B cell (primary cell): Measurements from ENCODE around the gene MAP7D1. TPM values are rescaled to one million over a fixed set of nuclear protein-coding genes. Genes with fewer than 3 reads are reported as not detected.

Source experiments
- ATAC-seq: fragments of 200-7000 bp; cut with Tn5 transposase; one replicate; pipeline ENCODE4 v1.10.0; 2021; ENCODE audit warnings: low read depth, mild to moderate bottlenecking, moderate number of reproducible peaks, moderate library complexity
- CTCF ChIA-PET: fragments of 350-600 bp; sonication (Branson Sonifier 250); formaldehyde crosslinking; loops from one replicate; lab custom pipeline; 2021; ENCODE audit warnings: antibody characterized with exemption, inconsistent platforms; lab: Charles Lee
- POLR2A ChIA-PET: fragments of 350-600 bp; sonication (Branson Sonifier 250); formaldehyde crosslinking; loops from one replicate; lab custom pipeline; 2021; ENCODE audit warnings: antibody characterized with exemption; lab: Charles Lee
- DNase-seq: peaks from one replicate; pipeline ENCODE4 v3.0.0; 2013
- H2AFZ ChIP-seq: 2 replicates; pipeline ENCODE4 v1.6.1; 2012; ENCODE audit warnings: mild to moderate bottlenecking, low read depth, low read length; ENCODE audit not compliant: insufficient read depth, poor library complexity, severe bottlenecking
- H3K27ac ChIP-seq, 2 donors: 1 replicate in 1 of 2; 2 replicates in 1 of 2; pipeline ENCODE4 v1.5.1; 2012 to 2013; ENCODE audit warnings: low read length in 2 of 2, mild to moderate bottlenecking in 2 of 2, moderate library complexity in 1 of 2
- H3K27me3 ChIP-seq, 4 experiments: fragments of 200-600 bp in 1 of 4; sonication (generic) in 1 of 4; replicated peaks in 1 of 4; 1 replicate in 2 of 4; 2 replicates in 2 of 4; pipeline versions ENCODE4 v1.6.1 to v1.7.0; 2013 to 2016; ENCODE audit warnings: low read length in 3 of 4, mild to moderate bottlenecking in 2 of 4, mixed read lengths in 1 of 4, moderate library complexity in 1 of 4; ENCODE audit not compliant: insufficient read depth in 4 of 4, control insufficient read depth in 3 of 4; ENCODE audit errors: control extremely low read depth in 1 of 4
- H3K36me3 ChIP-seq, 2 experiments: replicated peaks in 1 of 2; 1 replicate in 1 of 2; 2 replicates in 1 of 2; pipeline versions ENCODE4 v1.6.1 to v1.7.1; 2013; ENCODE audit warnings: low read length in 1 of 2; ENCODE audit not compliant: insufficient read depth in 2 of 2, control insufficient read depth in 1 of 2; ENCODE audit errors: control extremely low read depth in 1 of 2, extremely low read depth in 1 of 2
- H3K4me1 ChIP-seq, 2 donors: fragments of 200-600 bp in 1 of 2; sonication (generic) in 1 of 2; 1 replicate in 1 of 2; 2 replicates in 1 of 2; pipeline versions ENCODE4 v1.5.1 to v1.6.1; 2013 to 2017; ENCODE audit warnings: low read length in 2 of 2; ENCODE audit not compliant: control insufficient read depth in 2 of 2, insufficient read depth in 2 of 2
- H3K4me2 ChIP-seq: replicated peaks from 2 replicates; pipeline ENCODE3; 2012; ENCODE audit warnings: mild to moderate bottlenecking, low read depth, low read length; ENCODE audit not compliant: poor library complexity, severe bottlenecking
- H3K4me3 ChIP-seq, 5 experiments: fragments of 200-600 bp in 1 of 5; sonication (generic) in 1 of 5; 1 replicate in 3 of 5; 2 replicates in 2 of 5; pipeline versions ENCODE4 v1.5.1 to v1.7.0; 2011 to 2016; ENCODE audit warnings: low read length in 4 of 5, mild to moderate bottlenecking in 4 of 5, low read depth in 2 of 5, control low read depth in 1 of 5, moderate library complexity in 1 of 5; ENCODE audit not compliant: insufficient read depth in 1 of 5; ENCODE audit errors: control extremely low read depth in 1 of 5, extremely low read depth in 1 of 5
- H3K79me2 ChIP-seq: fragments of 200-600 bp; sonication (generic); one replicate; pipeline ENCODE4 v1.6.0; 2016; ENCODE audit warnings: low read length; ENCODE audit not compliant: control insufficient read depth, insufficient read depth
- H3K9ac ChIP-seq: fragments of 200-600 bp; sonication (generic); 2 replicates; pipeline ENCODE4 v1.6.1; 2017; ENCODE audit warnings: mild to moderate bottlenecking, low read length, moderate library complexity
- H3K9me3 ChIP-seq, 3 donors: one replicate each; pipeline versions ENCODE4 v1.6.1 to v1.7.1; 2013; ENCODE audit warnings: low read length in 2 of 3; ENCODE audit not compliant: control insufficient read depth in 2 of 3, insufficient read depth in 1 of 3; ENCODE audit errors: control extremely low read depth in 1 of 3
- H4K20me1 ChIP-seq: 2 replicates; pipeline ENCODE4 v1.6.0; 2012; ENCODE audit warnings: mild to moderate bottlenecking, low read length; ENCODE audit not compliant: insufficient read depth, control insufficient read depth, poor library complexity, severe bottlenecking
- H3K27ac Mint-ChIP-seq: one replicate; pipeline ENCODE4 v1.8.0; 2021; ENCODE audit warnings: mixed read lengths
- H3K27me3 Mint-ChIP-seq: one replicate; pipeline ENCODE4 v1.8.0; 2021; ENCODE audit warnings: mixed read lengths
- H3K4me1 Mint-ChIP-seq: one replicate; pipeline ENCODE4 v1.8.0; 2021; ENCODE audit warnings: mixed read lengths
- H3K4me3 Mint-ChIP-seq: one replicate; pipeline ENCODE4 v1.8.0; 2021; ENCODE audit warnings: mixed read lengths
- H3K9me3 Mint-ChIP-seq: one replicate; pipeline ENCODE4 v1.8.0; 2022; ENCODE audit warnings: mixed read lengths; ENCODE audit not compliant: insufficient read depth
- EZH2 ChIP-seq: IDR thresholded peaks from 2 replicates; pipeline ENCODE4 v1.6.1; 2012; ENCODE audit warnings: borderline replicate concordance, low read depth, mild to moderate bottlenecking, moderate library complexity, low read length; ENCODE audit not compliant: insufficient read depth, poor library complexity, severe bottlenecking
- WGBS: methylation state at CpG from one replicate; pipeline ENCODE4 v1.1.5; 2013; ENCODE audit warnings: missing lambda C conversion rate; ENCODE audit not compliant: insufficient coverage; 5-methylcytosine and 5-hydroxymethylcytosine counted together
- intact Hi-C: fragments of 100-400 bp; cut with micrococcal nuclease; formaldehyde crosslinking; loops from one replicate; pipeline ENCODE4 v1.10.0; 2022
- polyA plus RNA-seq: library from polyadenylated mRNA; depleted of rRNA; stranded (reverse); fragments of >200 nt; gene quantifications from 2 replicates; pipeline ENCODE4 v1.2.3, GENCODE V29; 2012
- total RNA-seq, 2 donors: library from RNA; stranded (reverse); fragments of 120-200 nt in 1 of 2; gene quantifications; 1 replicate in 1 of 2; 2 replicates in 1 of 2; pipeline versions ENCODE4 v1.2.3 to v1.2.4, GENCODE V29; 2013 to 2022
- TF ChIP-seq, protein P1 (sequence below): fragments of 200-600 bp; IDR thresholded peaks from one replicate; pipeline ENCODE4 v1.8.0; 2022; ENCODE audit warnings: antibody characterized with exemption, mild to moderate bottlenecking

MAP7D1 gene
- total and polyA plus RNA-seq, 2 donors (not counting 1 experiment from before 2014, with no cell fraction given): 44.2 to 65.2 TPM

- WGBS: no CpG with 5 or more reads among the region's 1 CpG
- Histone ChIP-seq H4K20me1 (no peaks in the 10 kb centered on the region), H3K9me3 (no peaks in the 10 kb centered on the region), H3K27me3 (no peaks in the 10 kb centered on the region), H3K4me2 (peak overlapping the region; percentile 82), H3K4me1 (peaks cover 38 to 49% of the 10 kb centered on the region in 2 donors), H3K9ac (no peak overlapping the region), H3K4me3 (peak overlapping the region in 2 of 5 experiments; percentile 6 to 16), H3K36me3 (peaks cover 2 to 7% of the 10 kb centered on the region in 2 experiments), H3K27ac (peak overlapping the region; percentile 77 to 94), H2AFZ (peak overlapping the region; percentile 82), H3K79me2 (peaks cover 59% of the 10 kb centered on the region)
- Mint-ChIP-seq H3K4me1 (peaks cover 63% of the 10 kb centered on the region), H3K4me3 (peak overlapping the region; percentile 99), H3K9me3 (no peaks in the 10 kb centered on the region), H3K27ac (peak overlapping the region; percentile 98), H3K27me3 (no peaks in the 10 kb centered on the region)
- TF ChIP-seq, protein P1, sequence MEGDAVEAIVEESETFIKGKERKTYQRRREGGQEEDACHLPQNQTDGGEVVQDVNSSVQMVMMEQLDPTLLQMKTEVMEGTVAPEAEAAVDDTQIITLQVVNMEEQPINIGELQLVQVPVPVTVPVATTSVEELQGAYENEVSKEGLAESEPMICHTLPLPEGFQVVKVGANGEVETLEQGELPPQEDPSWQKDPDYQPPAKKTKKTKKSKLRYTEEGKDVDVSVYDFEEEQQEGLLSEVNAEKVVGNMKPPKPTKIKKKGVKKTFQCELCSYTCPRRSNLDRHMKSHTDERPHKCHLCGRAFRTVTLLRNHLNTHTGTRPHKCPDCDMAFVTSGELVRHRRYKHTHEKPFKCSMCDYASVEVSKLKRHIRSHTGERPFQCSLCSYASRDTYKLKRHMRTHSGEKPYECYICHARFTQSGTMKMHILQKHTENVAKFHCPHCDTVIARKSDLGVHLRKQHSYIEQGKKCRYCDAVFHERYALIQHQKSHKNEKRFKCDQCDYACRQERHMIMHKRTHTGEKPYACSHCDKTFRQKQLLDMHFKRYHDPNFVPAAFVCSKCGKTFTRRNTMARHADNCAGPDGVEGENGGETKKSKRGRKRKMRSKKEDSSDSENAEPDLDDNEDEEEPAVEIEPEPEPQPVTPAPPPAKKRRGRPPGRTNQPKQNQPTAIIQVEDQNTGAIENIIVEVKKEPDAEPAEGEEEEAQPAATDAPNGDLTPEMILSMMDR: no peak
- no peak for TF ChIP-seq EZH2
- intact Hi-C loops: no loop called here
- ATAC-seq (no peak), DNase-seq (no peak)
- CTCF ChIA-PET: interaction anchor here (1.7 to 9.5 kb wide), 7 partner anchors 11 to 192 kb away, joined by 3 to 187 read pairs (median 32); partner anchors contain the start of gene THRAP3
- POLR2A ChIA-PET: interaction anchor here (0.6 to 2.6 kb wide), 3 partner anchors 10 to 37 kb away, joined by 3 to 27 read pairs (median 4); no protein-coding TSS in a partner anchor
Observed at GRCh38 chr1:36151134-36151844, 4.7 kb upstream of the MAP7D1 start.

DNA sequence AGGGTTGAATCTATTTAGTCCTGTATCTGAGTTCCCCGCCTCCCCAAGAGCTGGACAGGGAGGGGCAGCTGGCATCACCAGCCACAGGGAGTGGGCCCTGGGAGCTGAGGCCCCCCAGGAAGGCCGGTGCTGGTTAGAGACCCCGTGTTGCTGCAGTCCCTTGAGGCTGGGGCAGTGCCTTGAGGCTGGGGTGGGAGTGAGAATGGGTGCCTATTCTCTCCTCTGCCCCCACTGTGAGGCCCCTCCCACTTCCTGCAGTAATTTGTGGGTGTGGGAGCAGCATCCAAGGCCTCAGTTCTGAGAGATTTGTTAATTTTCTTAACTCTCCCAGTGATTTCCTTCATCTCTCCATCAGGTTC is 4.1 kb upstream of the MAP7D1 start:
- Mint-ChIP-seq H3K27ac (peak overlapping the region; percentile 81), H3K27me3 (no peaks in the 10 kb centered on the region), H3K4me3 (peak overlapping the region; percentile 19), H3K4me1 (peaks cover 63% of the 10 kb centered on the region), H3K9me3 (no peaks in the 10 kb centered on the region)
- WGBS: 83% methylated on average over 1 of the region's 3 CpGs
- intact Hi-C loops: no loop called here
- peaks cover 38 to 49% of the 10 kb centered on the region in 2 donors for H3K4me1 ChIP-seq
- H3K9ac ChIP-seq: no peak overlapping the region
- no peaks in the 10 kb centered on the region for H4K20me1 ChIP-seq
- H3K27ac ChIP-seq: peak overlapping the region; percentile 38 to 94
- DNase-seq (peak; percentile 49), ATAC-seq (no peak)
- peaks cover 59% of the 10 kb centered on the region for H3K79me2 ChIP-seq
- peaks cover 0 to 3% of the 10 kb centered on the region in 2 experiments for H3K36me3 ChIP-seq
- H3K9me3 ChIP-seq: no peaks in the 10 kb centered on the region
- CTCF ChIA-PET: interaction anchor here (1.7 to 9.5 kb wide), 5 partner anchors 10 to 137 kb away, joined by 3 to 187 read pairs (median 63); partner anchors contain the start of gene THRAP3
- TF ChIP-seq, protein P1: no peak
- TF ChIP-seq EZH2: no peak
- POLR2A ChIA-PET: interaction anchor here (0.6 to 0.8 kb wide), 2 partner anchors 9 to 18 kb away, joined by 3 to 4 read pairs; no protein-coding TSS in a partner anchor
- H2AFZ ChIP-seq: peak overlapping the region; percentile 55
- H3K4me2 ChIP-seq: peak overlapping the region; percentile 82
- H3K27me3 ChIP-seq: no peaks in the 10 kb centered on the region
- H3K4me3 ChIP-seq: no peak overlapping the region
